Neural crest cell (in vitro differentiated cells): ENCODE data around the gene TERT. TPM values are rescaled to one million over a fixed set of nuclear protein-coding genes. Genes with fewer than 3 reads are reported as not detected.

ENCODE experiments used
- DNase-seq: peaks from one replicate; pipeline ENCODE4 v3.0.0; 2021; ENCODE audit warnings: low read depth, mixed read lengths, low spot score
- H3K27ac Mint-ChIP-seq: one replicate; pipeline ENCODE4 v1.8.0; 2021; ENCODE audit warnings: mild to moderate bottlenecking, mixed read lengths; ENCODE audit not compliant: unreplicated experiment
- H3K27me3 Mint-ChIP-seq: 2 replicates; pipeline ENCODE4 v1.8.0; 2021; ENCODE audit warnings: low read depth, mild to moderate bottlenecking, mixed read lengths
- H3K36me3 Mint-ChIP-seq: 2 replicates; pipeline ENCODE4 v1.8.0; 2021; ENCODE audit warnings: low read depth, mild to moderate bottlenecking, mixed read lengths
- H3K4me1 Mint-ChIP-seq: 2 replicates; pipeline ENCODE4 v1.8.0; 2021; ENCODE audit warnings: mixed read lengths
- H3K4me3 Mint-ChIP-seq: one replicate; pipeline ENCODE4 v1.8.0; 2021; ENCODE audit warnings: mild to moderate bottlenecking, mixed read lengths
- H3K9me3 Mint-ChIP-seq: 2 replicates; pipeline ENCODE4 v1.8.0; 2021; ENCODE audit warnings: mixed read lengths
- CTCF ChIP-seq: fragments of 200-600 bp; sonication (generic); conservative IDR thresholded peaks from 2 replicates; pipeline ENCODE4 v1.5.0; 2021; ENCODE audit warnings: antibody characterized with exemption, mild to moderate bottlenecking
- total RNA-seq: library from RNA; stranded (reverse); gene quantifications from 2 replicates; pipeline ENCODE4 v1.2.1, GENCODE V29; 2021

TERT gene
- total RNA-seq, 1 donor from 2014 or later: 5.6 TPM

GRCh38 chr5:1216918-1217295 lies 78.0 kb downstream of the TERT start:
- H3K4me3 Mint-ChIP-seq: no peak overlapping the region
- H3K4me1 Mint-ChIP-seq: no peaks in the 10 kb centered on the region
- H3K36me3 Mint-ChIP-seq: no peaks in the 10 kb centered on the region
- TF ChIP-seq CTCF: no peak
- no peak for DNase-seq
- H3K27ac Mint-ChIP-seq: no peak overlapping the region
- peaks cover 3% of the 10 kb centered on the region for H3K9me3 Mint-ChIP-seq
- H3K27me3 Mint-ChIP-seq: no peaks in the 10 kb centered on the region

- Mint-ChIP-seq H3K27ac (no peak overlapping the region), H3K4me3 (no peak overlapping the region), H3K36me3 (no peaks in the 10 kb centered on the region), H3K4me1 (no peaks in the 10 kb centered on the region), H3K27me3 (no peaks in the 10 kb centered on the region), H3K9me3 (peaks cover 3% of the 10 kb centered on the region)
- no peak for DNase-seq
- TF ChIP-seq CTCF: no peak
Observed at GRCh38 chr5:1216211-1216917, 78.5 kb downstream of the TERT start.

GRCh38 chr5:1215320-1216096 lies 79.4 kb downstream of the TERT start:
- no peaks in the 10 kb centered on the region for H3K4me1 Mint-ChIP-seq
- no peaks in the 10 kb centered on the region for H3K27me3 Mint-ChIP-seq
- H3K27ac Mint-ChIP-seq: no peak overlapping the region
- H3K9me3 Mint-ChIP-seq: peaks cover 3% of the 10 kb centered on the region
- no peak for TF ChIP-seq CTCF
- H3K4me3 Mint-ChIP-seq: no peak overlapping the region
- DNase-seq: no peak
- H3K36me3 Mint-ChIP-seq: no peaks in the 10 kb centered on the region

GRCh38 chr5:1214936-1215220 lies 80.0 kb downstream of the TERT start:
- H3K4me3 Mint-ChIP-seq: no peak overlapping the region

More at GRCh38 chr5:1214936-1215220, 80.0 kb downstream of the TERT start:
- no peak for DNase-seq
- H3K36me3 Mint-ChIP-seq: no peaks in the 10 kb centered on the region
- no peaks in the 10 kb centered on the region for H3K4me1 Mint-ChIP-seq
- H3K27ac Mint-ChIP-seq: no peak overlapping the region
- no peaks in the 10 kb centered on the region for H3K27me3 Mint-ChIP-seq
- no peak for TF ChIP-seq CTCF
- peaks cover 3% of the 10 kb centered on the region for H3K9me3 Mint-ChIP-seq
